SIG-M5 treated with dmso at 0.1 percent for 504 hours (cell line): ENCODE results near the gene TNS2.
"Not testable (repeated sequence)": the region's sequence is repeated elsewhere in the genome, so short reads cannot be mapped to it uniquely, and the experiment has no call there.

Experiments
- DNase-seq: peaks from one replicate; lab custom pipeline; 2025; ENCODE audit not compliant: unreplicated experiment; lab: John Stamatoyannopoulos, UW

Gene TNS2

GRCh38 chr12:53049571-53050318, at the start of gene TNS2:
Gene TNS2, plus strand, starts transcription at chr12:53050065. Its CDS starts 121 bp downstream, at chr12:53050186.
- no peak for DNase-seq

- no peak for DNase-seq
Measured at GRCh38 chr12:53004178-53004577, 45.7 kb upstream of the TNS2 start.

- no peak for DNase-seq
Measured at GRCh38 chr12:53004582-53004981, 45.3 kb upstream of the TNS2 start.

GRCh38 chr12:53005215-53005985, 44.5 kb upstream of the TNS2 start:
- DNase-seq = no peak

GRCh38 chr12:53005986-53006809, 43.7 kb upstream of the TNS2 start, which contains the start of gene EIF4B:
Gene EIF4B, plus strand, starts transcription at chr12:53006456. Its CDS starts 28 bp downstream, at chr12:53006484.
- peak; percentile 99 for DNase-seq

- peak; percentile 89 for DNase-seq
Measured at GRCh38 chr12:53006810-53007309, 43.0 kb upstream of the TNS2 start.

GRCh38 chr12:53007343-53007742, 42.5 kb upstream of the TNS2 start:
- DNase-seq = no peak

GRCh38 chr12:53008760-53009159, 41.1 kb upstream of the TNS2 start:
- DNase-seq = not testable (repeated sequence)

GRCh38 chr12:53010955-53011354, 38.9 kb upstream of the TNS2 start:
- no peak for DNase-seq

GRCh38 chr12:53011889-53012288, 38.0 kb upstream of the TNS2 start:
- no peak for DNase-seq

- no peak for DNase-seq
Measured at GRCh38 chr12:53012928-53013327, 36.9 kb upstream of the TNS2 start.

- no peak for DNase-seq
Measured at GRCh38 chr12:53014709-53015108, 35.2 kb upstream of the TNS2 start.

- DNase-seq = no peak
Measured at GRCh38 chr12:53025250-53025649, 24.6 kb upstream of the TNS2 start.

GRCh38 chr12:53027014-53027413, 22.9 kb upstream of the TNS2 start:
- DNase-seq = not testable (repeated sequence)

GRCh38 chr12:53031616-53032015, 18.2 kb upstream of the TNS2 start:
- DNase-seq = no peak

- DNase-seq = not testable (repeated sequence)
Measured at GRCh38 chr12:53033832-53034231, 16.0 kb upstream of the TNS2 start.

GRCh38 chr12:53034459-53034858, 15.4 kb upstream of the TNS2 start:
- DNase-seq = no peak

- DNase-seq = no peak
Measured at GRCh38 chr12:53036802-53037201, 13.1 kb upstream of the TNS2 start.

- DNase-seq = no peak
Measured at GRCh38 chr12:53039851-53040250, 10.0 kb upstream of the TNS2 start.

- no peak for DNase-seq
Measured at GRCh38 chr12:53042607-53043454, 7.0 kb upstream of the TNS2 start.
